Stimulated activated CD4-positive, alpha-beta T cell treated with anti-CD3 and anti-CD28 coated beads, TNF-alpha, amount 100 ng/mL, for 24 hours (primary cell): ENCODE results near the gene PGAP3.
A peak's percentile ranks its signal among the peaks of the same experiment; 100 is the strongest.

Experiments
- DNase-seq, 3 experiments: peaks; one replicate each; pipeline ENCODE4 v3.0.0-alpha.2; 2020; ENCODE audit warnings: low read depth in 3 of 3

The PGAP3 gene

DNA sequence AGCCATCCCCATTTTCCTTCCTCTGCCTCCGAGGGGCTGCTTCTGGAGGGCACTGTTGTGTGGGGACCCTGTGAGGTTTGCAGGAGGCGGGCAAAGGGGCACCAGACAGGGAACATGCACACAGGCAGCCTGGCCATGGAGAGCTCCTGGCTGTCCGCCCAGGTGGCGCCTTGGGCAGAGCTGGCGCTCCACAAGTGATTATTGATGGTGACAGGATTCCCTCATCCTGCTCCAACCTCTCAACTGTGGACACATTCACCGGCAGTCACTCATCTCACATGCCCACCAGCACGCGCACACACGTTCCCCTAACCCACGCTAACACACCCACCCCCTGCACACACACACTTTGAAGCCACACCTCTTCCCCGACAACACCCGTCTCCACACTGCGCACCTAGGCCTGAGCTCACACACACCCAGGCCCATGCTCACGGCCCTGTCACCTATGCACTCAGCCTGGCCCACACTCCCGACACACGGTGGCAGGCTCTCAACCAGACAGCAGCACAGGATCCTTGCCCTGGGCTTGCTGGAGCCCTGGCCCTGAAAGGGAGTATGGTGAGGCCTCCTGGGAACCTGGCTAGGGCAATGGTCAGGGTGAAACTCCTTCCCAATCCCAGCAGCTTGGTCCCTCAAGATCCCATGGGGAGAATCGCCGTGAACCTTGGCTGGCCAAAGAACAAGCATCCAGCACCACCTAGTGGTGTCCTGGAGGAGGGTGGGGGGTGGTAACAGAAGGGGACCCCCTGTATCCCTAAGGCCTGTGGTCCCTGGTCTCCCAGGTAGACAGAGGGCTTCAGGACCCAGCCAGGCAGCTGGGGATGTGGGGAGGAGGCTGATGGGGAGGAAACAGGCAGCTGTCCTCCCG lies 16.0 kb downstream of the PGAP3 start:
- DNase-seq: no peak

DNA sequence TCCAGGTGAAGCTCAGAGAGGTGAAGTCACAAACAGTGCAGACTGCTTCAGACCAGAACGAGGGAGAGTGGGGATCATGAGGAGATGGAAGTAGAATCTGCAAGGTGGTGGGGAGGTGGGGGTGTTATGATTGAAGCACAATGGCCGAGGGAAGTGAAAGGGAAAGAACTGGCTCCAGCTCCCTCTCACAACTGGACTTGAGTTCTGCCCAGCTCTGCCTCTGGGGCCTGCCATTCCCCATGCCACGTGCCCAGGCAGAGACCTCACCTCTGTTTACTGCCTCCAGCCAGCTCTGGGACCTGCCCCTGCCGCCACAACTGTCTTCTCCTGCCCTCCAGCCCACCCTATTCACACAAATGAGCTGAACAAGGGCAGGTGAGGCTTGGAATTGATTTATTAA lies 17.1 kb downstream of the PGAP3 start:
- no peak for DNase-seq

DNA sequence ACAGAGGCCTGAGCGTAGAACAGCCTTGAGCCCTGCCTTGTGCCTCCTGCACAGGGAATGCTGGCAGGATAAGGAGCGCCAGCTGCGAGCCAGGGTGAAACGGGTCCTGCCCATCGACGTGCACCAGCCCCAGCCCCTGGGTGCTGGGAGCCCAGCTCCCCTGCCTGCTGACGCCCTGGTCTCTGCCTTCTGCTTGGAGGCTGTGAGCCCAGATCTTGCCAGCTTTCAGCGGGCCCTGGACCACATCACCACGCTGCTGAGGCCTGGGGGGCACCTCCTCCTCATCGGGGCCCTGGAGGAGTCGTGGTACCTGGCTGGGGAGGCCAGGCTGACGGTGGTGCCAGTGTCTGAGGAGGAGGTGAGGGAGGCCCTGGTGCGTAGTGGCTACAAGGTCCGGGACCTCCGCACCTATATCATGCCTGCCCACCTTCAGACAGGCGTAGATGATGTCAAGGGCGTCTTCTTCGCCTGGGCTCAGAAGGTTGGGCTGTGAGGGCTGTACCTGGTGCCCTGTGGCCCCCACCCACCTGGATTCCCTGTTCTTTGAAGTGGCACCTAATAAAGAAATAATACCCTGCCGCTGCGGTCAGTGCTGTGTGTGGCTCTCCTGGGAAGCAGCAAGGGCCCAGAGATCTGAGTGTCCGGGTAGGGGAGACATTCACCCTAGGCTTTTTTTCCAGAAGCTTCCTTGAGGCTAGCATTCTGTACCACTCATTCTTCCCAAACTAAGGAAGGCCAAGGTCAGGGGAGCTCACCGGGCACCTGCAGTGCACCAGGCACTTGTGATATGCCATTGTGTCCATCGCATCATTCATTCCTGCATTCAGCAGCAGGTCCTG lies 17.7 kb downstream of the PGAP3 start:
- no peak for DNase-seq

DNA sequence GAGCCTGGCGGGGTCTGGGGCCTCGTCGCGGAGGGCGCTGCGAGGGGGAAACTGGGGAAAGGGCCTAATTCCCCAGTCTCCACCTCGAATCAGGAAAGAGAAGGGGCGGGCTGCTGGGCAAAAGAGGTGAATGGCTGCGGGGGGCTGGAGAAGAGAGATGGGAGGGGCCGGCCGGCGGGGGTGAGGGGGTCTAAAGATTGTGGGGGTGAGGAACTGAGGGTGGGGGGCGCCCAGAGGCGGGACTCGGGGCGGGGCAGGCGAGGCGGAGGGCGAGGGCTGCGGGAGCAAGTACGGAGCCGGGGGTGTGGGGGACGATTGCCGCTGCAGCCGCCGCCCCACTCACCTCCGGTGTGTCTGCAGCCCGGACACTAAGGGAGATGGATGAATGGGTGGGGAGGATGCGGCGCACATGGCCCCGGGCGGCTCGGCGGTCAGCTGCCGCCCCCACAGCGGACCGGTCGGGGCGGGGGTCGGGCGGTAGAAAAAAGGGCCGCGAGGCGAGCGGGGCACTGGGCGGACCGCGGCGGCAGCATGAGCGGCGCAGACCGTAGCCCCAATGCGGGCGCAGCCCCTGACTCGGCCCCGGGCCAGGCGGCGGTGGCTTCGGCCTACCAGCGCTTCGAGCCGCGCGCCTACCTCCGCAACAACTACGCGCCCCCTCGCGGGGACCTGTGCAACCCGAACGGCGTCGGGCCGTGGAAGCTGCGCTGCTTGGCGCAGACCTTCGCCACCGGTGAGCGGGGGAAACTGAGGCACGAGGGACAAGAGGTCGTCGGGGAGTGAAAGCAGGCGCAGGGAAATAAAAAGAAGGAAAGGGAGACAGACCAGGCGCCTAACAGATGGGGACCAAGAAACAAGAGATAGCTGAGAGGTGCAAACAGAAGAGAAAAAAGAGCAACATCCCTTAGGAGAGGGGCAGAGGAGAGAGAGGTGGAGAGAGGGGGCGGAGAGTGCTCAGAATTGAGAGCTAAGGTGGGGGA lies 19.6 kb downstream of the PGAP3 start, which contains the start of gene PNMT:
TSS of gene PNMT (plus strand) at position 509 of the 980 bp plus-strand sequence. CDS start at position 532, 23 bp downstream.
- DNase-seq: peak; percentile 40 to 75 (median 46)

DNA sequence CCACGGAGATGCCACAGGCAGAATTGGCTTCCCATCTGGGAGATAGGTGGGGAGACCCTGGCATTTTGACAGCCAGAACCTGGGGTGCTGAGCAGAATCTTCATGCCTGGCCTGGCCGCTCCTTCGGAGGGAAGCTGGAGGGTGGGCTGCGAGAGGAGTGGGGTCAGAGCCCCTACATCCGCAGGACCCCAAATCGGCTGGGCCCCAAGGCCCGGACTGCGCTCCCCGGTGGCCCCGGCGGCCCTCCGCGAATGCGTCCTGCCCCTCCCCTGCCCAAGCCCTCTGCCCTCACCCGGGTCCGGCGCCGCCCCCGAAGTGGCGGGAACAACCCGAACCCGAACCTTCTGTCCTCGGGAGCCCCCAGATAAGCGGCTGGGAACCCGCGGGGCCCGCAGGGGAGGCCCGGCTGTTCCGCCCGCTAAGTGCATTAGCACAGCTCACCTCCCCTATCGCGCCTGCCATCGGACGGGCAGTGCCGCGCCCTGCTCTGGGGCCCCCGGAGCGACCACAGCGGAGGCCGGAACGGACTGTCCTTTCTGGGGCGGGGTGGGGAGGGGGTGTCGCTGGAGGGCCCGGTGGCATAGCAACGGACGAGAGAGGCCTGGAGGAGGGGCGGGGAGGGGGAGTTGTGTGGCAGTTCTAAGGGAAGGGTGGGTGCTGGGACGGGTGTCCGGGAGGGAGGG lies 20.5 kb downstream of the PGAP3 start:
- DNase-seq: no peak

DNA sequence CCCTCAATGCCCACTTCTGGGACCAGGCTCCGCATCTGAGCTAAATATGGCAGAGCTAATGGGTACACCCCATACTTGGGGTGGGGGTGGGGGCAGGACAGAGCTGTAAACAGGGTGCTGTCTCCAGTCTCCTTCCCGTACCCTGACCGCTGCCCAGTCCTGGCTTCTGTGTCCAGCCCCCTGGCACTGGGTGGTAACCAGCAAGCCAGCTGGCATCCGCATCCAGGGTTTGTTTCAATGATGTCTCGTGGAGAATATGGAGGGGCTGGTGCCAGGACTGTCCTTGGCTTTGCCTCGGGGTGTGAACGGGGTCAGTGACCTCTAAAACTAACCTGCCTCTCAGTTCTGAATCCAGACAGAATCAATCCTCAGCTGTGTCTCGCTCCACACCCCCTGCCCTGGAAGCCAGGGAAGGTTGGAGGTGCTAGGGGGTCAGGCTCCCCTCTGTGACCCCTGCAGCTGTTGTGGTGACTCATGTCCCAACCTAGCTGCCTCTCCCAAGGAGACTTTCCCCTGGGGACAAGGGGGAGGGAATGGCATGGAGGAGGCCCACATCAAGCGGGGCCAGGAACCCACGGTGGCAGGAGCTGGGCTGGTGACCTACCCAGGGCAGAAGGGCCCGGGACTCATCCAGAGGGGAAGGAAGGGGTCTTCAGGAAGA lies 21.1 kb downstream of the PGAP3 start:
- no peak for DNase-seq

DNA sequence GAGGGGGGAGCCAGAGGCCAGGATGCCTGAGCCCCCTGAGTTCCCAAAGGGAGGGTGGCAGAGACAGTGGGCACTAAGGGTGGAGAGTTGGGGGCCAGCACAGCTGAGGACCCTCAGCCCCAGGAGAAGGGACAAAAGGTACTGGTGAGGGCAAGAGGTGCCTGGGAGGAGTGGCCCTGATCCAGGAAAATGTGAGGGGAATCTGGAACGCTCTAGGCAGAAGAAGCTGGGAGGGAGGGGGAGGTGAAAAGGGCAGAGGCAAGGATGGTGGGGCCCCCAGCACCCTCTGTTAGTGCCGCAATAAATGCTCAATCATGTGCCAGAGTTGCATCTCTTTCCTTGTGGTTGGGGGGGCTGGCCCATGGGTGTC lies 21.6 kb downstream of the PGAP3 start:
- DNase-seq: no peak

DNA sequence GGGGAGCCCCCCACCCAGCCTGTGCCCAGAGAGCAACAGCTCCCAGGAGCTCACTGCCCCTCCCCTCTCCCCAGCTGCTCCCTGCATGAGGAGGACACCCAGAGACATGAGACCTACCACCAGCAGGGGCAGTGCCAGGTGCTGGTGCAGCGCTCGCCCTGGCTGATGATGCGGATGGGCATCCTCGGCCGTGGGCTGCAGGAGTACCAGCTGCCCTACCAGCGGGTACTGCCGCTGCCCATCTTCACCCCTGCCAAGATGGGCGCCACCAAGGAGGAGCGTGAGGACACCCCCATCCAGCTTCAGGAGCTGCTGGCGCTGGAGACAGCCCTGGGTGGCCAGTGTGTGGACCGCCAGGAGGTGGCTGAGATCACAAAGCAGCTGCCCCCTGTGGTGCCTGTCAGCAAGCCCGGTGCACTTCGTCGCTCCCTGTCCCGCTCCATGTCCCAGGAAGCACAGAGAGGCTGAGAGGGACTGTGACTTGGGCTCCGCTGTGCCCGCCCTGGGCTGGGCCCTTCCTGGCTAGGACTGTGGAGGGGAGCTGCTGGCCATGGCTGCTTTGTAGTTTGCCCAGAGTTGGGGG lies 22.1 kb downstream of the PGAP3 start:
- no peak for DNase-seq

DNA sequence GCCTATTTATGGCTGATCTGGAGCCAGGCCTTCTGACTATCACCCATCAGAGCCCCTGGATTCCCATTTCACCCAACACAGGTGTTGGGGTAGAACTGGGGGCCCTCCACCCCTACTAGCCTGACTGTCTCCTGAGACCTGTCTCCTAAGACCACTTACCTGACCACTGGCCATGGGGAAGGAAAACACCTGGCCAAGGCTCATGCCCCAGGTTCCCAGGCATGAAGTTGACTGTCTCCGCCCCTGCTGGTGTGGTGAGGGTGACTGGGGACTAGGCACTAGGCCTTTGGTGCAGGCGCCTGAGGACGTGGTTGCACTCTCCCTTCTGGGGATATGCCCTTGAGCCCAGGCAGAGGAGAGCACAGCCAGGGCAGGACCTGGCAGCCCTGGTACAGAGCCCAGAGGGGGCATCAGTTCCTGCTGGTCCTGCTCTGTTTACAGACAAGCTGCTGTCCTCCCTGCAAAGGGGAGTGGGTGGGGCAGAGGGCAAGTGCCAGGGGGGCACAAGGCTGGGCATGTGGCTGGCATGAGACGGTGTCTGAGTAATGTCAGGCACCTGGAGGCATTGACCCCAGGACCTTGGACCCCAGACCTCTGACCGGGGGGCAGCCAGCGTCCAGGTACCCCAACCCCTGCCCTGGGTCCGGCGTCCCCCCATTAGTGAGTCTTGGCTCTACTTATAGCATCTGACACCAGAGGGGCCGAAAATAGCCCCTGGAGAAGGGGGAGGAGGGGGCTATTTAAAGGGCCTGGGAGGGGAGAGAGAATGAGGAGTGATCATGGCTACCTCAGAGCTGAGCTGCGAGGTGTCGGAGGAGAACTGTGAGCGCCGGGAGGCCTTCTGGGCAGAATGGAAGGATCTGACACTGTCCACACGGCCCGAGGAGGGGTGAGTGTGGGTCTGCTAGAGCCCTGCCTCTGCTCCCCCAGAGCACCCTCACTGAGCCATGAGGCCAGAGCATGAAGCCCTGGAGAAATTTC lies 23.0 kb downstream of the PGAP3 start, which contains the start of gene TCAP:
TSS of gene TCAP (plus strand) at position 769 of the 981 bp plus-strand sequence. CDS start at position 780, 11 bp downstream.
- DNase-seq: no peak

DNA sequence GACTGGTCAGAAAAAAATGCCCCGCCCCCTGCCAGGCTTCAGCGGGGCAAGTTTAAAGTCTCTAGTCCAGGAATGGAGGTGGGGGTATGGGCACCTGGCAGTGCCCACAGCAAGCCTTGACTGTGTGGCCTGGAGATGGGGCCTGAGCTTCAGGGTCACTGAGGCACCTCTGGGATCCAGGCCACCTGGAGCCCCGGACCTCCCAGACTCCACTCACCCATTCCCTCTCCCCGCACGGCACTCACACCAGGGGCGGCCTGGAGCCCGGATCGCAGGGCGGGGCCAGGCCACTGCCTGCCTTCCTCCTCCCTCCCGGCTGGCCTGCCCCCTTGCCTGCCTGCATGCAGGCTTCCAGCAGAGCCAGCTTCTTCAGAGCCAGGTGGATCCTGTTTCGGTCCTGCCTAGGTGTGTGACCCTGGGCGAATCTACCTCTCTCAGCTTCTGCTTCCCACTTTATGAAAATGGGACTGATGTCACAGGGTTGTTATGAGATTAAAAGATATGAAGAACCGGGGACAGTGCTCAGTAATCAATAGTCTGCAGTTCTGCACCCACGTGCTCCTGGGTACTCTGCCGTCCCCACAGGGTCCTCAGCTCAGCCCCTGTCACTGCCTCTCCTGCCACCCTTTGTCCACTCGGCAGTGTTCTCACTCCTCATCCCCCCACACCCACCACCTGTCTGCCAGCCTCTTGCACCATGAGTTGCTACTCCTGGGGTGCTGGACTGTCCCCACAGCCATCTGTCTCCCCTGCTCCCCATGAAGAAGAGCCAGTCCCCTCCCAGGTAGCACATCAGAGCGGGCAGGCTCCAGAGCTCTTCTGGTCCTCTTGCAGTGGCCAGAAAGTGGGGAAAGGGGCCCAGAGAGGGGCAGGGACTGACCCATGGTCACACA lies 23.9 kb downstream of the PGAP3 start:
- DNase-seq: no peak

DNA sequence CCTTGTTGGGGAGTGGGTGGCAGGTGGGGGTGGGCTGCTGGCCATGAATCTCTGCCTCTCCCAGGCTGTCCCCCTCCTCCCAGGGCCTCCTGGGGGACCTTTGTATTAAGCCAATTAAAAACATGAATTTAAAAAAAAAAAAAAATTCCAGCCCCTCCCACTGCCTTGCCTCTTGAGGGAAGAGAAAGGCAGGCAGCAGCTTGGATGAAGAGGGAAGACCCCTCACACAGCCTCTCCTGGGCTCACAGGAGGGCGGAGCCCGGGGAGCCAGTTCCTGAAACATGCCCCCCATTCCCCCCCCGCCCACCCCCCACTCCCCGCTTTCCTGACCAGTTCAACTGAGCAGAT lies 24.5 kb downstream of the PGAP3 start:
- DNase-seq: no peak

DNA sequence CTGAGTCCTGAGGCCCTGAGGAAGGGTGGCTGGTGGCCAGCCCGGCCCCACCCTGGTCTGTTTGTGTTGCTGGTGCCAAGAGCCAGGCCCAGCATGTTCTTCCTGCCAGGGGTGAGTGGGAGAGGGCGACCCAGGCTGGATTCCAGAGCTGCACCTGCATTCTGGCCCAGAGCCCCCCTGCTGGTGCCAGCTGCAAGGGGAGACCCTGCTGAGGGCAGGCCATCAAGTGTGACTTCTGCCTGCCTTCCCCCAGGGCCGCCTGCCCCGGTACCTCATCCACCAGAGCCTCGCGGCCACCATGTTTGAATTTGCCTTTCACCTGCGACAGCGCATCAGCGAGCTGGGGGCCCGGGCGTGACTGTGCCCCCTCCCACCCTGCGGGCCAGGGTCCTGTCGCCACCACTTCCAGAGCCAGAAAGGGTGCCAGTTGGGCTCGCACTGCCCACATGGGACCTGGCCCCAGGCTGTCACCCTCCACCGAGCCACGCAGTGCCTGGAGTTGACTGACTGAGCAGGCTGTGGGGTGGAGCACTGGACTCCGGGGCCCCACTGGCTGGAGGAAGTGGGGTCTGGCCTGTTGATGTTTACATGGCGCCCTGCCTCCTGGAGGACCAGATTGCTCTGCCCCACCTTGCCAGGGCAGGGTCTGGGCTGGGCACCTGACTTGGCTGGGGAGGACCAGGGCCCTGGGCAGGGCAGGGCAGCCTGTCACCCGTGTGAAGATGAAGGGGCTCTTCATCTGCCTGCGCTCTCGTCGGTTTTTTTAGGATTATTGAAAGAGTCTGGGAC lies 25.1 kb downstream of the PGAP3 start:
- no peak for DNase-seq

DNA sequence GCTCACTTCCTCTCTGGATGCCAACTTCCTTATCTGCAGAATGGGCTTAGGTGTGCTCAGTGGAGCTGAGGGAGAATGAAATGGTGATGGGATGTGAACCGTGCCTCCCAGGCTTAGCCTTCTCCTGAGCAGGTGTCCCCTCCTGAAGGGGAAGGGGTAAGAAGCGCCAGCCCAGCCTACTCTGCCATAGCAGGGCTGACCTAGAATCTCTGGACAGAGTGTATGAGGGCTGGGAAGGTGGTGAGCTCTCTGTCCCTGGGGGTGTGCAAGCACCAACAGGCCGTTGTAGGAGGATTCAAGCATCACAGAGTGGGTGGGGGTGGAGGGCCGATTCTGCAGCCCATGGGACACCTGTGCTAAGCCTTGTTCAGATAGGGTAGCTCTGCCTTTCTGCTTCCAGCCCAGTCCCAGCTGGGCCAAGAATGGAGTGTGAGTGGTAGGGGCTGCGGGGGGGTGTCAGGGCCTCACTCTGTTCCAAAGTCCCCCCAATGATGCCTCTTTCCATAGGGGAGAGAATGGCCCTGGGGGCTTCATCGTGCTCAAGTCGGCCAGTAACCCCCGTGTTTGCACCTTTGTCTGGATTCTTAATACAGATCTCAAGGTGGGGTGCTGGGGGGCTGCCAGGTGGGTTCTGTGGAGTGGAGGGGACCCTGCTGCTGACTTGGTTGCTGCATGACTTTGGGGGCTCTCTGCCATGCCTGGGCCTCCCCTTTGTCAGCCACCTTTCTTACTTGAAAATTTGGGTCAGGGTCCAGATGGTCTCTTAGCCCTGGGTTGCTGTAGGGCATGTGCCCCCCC lies 25.9 kb downstream of the PGAP3 start:
- no peak for DNase-seq

DNA sequence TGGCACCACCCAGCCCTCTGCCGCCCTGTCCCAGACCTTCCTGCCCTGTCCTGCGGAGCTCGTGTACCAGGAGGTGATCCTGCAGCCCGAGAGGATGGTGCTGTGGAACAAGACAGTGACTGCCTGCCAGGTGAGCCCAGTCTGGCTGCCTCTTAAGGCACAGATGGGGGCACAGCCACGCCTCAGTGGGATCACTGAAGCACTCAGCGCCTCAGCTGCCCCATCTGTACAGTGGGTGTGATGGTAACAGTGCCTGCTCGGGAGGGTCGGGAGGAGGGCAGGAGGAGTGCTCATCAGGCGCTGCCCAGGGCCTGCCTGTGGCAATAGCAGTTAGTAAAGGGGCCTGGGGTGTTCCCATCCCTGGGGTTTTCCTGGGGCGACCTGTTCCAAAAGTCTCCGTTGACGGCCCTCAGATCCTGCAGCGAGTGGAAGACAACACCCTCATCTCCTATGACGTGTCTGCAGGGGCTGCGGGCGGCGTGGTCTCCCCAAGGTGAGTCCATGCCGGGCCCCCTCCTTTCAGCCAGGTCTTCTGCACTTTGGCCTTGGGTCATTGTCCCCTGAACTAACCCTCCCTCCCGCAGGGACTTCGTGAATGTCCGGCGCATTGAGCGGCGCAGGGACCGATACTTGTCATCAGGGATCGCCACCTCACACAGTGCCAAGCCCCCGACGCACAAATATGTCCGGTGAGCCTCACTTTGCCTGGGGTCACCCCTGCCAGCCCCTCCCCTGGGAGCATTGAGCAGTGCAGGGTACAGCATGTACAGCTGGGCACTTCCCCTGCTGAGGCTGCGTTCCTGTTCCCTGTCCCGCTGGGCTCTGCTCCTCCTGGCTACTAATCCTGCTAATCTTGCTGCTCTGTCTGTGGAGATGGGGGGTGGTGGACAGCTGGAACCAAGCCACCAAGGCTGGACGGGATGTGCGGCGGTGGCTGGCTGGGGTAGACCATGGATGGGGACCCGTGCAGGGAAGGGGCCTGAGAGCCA lies 27.2 kb downstream of the PGAP3 start:
- no peak for DNase-seq

DNA sequence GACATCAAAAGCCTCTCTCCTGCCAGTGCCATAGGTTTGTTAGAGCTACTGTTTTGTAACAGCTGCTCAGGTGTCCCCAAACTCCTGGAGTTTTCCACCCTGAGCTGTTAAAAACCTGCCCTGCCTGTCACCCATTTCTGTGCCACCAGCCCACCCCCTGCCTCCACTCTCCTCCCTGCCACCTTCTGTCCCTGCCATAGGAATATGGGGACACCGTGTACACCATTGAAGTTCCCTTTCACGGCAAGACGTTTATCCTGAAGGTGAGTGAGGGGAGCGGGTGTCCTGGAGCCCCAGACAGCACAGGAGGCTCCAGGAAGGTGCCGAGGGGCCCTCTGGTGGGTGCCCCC lies 27.9 kb downstream of the PGAP3 start:
- DNase-seq: no peak
